GM12801 (cell line): ENCODE data around the gene GPR55.

ENCODE experiments used
- TF ChIP-seq, protein P1 (sequence below): IDR thresholded peaks from one replicate; pipeline ENCODE4 v1.5.1; 2011; ENCODE audit warnings: control low read depth; ENCODE audit not compliant: insufficient read length; ENCODE audit errors: extremely low read depth

The GPR55 gene

DNA sequence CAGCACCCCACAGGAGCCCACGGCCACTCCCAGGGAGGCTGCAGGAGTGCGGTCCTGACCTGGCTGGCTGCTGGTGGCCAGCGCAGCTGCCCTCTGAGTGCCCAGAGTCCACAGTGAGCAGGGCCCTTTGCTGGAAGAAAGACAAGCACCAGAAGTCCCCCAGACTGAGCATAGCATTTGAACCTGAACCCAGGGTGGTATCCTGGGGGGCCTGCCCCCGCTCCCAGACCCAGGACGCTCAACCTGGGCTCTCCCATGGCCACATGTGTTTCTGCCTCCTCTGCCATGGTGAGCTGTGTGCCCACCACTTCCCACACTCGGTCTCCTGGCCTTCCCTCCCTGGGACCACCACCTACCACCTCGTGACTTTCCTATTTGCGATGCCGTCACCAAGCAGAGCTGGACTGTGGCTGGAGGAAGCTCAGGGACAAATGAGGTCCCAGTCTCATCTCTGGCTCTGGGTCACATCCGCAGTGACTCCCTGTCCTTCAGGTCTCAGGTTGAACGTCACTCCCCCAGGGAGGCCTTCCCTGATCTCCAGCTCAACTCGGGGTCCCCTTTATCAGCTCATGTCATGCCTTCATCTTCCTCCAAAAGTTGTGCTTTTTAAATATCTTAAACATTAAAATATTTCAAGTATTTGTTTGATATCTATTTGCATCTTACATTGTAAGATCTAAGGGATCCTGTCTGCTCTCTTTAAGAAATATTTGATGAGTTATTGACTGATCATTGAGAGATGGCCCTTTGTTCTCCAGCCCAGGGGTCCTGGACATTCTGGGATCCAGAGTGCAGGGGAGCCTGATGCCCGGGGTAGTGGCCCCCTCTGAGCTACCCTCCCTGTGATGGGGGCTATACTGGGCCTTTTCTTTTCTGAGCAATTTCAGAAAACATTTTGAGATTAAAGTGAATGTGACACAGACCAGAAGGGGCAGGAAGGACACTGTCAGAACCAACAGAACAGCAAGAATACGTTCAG, 16.4 kb upstream of the GPR55 start:
- TF ChIP-seq, protein P1, sequence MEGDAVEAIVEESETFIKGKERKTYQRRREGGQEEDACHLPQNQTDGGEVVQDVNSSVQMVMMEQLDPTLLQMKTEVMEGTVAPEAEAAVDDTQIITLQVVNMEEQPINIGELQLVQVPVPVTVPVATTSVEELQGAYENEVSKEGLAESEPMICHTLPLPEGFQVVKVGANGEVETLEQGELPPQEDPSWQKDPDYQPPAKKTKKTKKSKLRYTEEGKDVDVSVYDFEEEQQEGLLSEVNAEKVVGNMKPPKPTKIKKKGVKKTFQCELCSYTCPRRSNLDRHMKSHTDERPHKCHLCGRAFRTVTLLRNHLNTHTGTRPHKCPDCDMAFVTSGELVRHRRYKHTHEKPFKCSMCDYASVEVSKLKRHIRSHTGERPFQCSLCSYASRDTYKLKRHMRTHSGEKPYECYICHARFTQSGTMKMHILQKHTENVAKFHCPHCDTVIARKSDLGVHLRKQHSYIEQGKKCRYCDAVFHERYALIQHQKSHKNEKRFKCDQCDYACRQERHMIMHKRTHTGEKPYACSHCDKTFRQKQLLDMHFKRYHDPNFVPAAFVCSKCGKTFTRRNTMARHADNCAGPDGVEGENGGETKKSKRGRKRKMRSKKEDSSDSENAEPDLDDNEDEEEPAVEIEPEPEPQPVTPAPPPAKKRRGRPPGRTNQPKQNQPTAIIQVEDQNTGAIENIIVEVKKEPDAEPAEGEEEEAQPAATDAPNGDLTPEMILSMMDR, result no peak

DNA sequence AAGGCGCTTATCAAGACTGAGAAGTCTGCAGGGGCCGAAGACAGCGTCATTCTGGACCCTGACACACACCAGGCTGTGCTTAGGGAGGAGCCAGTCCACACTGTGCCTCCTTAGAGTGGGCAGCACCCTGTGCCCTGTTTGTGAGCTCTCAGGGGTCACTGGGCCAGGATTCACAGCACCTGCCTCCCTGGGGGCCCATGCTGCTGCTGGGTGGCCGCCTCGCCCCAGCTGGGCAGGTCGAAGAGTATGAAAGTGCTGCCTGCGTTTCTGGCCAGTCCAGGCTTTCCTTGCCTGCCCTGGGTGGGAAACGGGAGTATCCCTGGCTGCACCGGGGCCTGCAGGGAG, 15.4 kb upstream of the GPR55 start:
- TF ChIP-seq, protein P1, result no peak

DNA sequence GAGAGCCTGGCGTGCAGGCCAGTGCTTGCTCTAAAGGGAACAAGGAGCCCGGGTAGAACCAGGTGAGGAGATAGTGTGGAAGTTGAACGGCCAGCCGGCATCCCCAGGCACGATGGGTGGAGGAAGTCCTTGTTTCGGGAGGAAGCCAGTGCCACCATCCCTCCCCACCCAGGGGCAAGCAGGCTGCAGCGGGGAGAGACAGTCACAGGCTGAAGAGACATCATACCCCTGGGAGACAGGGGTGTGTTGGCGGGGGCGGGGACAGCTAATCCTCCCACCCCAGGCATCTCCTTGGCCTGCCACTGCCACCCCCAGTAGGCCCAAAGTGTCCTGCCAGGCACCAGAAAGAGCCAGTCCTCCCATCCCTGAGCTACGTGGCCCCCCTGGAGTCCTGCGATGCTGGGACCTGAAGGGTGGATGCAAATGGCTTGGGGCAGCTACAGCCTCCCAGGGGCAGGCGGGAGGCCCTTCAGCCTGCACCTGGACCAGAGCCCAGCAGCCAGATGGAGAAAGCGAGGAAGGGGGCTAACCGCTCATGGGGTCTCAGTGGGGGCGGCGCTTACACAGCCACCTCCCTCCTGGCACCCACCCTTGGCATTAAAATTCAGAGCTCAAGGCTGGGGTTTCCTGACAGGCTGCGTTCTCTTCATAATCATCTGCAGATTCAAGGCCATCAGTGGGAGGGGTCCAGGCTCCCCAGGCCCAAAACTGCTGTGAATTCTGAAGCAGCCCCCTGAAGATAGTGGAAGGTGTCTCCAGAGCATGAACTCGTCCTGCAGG, 14.8 kb upstream of the GPR55 start:
- TF ChIP-seq, protein P1, result no peak

DNA sequence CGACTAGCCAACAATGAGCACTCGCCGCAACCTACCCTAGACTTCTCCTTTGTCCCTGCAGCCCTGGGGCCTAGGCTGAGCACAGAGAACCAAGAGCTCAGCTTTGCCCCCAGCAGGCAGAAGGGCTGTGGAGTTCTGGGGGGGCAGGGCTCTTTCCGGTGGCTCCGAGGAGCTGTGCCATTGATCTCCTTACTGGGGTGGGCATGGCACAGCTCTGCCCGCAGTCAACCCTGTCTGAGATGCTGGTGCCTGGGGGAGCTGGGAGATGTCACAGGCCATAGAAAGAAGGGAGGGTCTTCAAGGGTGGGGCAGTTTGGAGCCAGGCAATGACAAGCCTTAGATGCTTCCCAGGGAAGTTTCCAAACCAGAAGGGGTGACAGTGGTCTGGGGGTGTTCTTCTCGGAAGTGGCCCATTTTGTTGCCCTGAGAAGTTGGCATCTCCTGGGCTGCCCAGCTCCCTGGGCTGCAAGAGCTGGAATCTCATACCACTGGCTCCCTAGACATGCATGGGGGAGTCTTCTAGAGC, 14.1 kb upstream of the GPR55 start:
- TF ChIP-seq, protein P1, result no peak

DNA sequence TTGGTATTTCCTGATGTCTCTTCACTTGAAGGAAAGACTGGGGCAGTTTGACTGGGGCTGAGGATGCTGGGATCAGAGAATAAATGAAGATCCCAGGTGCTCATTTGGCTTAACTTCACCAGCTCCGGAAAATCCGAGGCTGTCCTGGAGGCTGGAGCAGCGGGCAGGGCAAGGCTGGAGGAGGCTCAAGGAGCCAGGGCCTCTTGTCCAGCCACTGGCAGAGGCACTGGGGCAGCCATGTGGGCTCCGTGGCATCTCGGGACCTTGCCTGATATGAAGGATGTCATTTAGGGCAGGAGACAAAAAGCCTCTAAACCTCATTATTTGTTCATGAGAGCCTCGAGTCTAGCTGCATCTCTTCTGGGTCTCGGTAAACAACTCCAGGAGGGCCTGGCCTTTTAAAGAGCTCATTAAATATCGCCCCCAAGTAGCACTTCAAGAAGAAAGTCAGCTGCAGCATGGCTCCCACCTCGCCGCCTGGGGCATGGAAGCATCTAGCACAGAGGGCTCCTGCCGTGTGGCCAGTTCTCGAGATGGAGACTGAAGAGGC, 13.5 kb upstream of the GPR55 start:
- TF ChIP-seq, protein P1, result no peak

DNA sequence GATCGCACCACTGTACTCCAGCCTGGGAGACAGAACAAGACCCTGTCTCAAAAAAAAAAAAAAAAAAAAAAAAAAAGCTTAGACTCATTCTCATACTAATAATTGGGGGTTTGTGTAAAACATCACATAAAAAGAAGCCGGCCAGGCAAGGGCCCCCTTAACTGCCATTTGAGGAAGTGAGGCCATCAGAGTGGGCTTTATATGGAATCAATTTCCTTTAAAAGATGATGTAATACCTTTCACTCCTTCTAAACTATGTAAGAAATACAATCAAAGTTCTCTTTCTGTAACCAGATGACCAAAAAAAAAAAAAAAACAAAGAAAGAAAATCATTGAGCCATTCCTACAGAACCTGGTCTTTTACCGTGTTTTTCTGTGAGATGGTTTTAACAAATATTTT, 13.1 kb upstream of the GPR55 start:
- TF ChIP-seq, protein P1, result no peak

DNA sequence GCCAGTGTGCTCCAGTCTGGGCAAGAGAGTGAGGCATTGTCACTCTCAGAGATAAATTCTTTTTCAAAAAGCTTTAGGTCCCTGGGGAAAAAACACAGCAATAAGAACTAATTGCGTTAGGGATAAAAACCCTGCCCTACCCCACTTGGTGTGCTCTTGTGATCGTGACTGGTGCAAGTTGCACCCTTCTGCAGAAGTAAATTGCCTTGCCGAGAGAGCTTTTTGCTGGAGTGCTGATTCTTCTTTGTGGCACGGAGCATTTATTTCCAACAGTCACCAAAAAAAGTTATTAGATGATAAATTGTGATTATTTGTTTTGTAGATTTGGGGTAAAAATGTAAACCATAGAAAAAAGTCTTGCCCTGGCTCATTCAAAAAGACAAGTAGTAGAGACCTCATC, 12.3 kb upstream of the GPR55 start:
- TF ChIP-seq, protein P1, result no peak
